Renal cortical epithelial cell (primary cell): Measurements from ENCODE around the gene MTFR1L. TPM values are rescaled to one million over a fixed set of nuclear protein-coding genes. Genes with fewer than 3 reads are reported as not detected.
A peak's percentile ranks its signal among the peaks of the same experiment; 100 is the strongest.

ENCODE experiments used
- DNase-seq: peaks from one replicate; pipeline ENCODE4 v3.0.0-alpha.2; 2011; ENCODE audit warnings: low read depth
- total RNA-seq: library from RNA; depleted of rRNA; stranded (reverse); fragments of >200 nt; gene quantifications from 2 replicates; pipeline ENCODE4 v1.2.3, GENCODE V29; 2014

Gene MTFR1L
- total RNA-seq = 20.1 and 40.1 TPM in 2 replicates

- peak; percentile 64 for DNase-seq
Observed at GRCh38 chr1:25819491-25820246, at the start of gene MTFR1L. TSS of gene MTFR1L (plus strand) at chr1:25819954. CDS start at chr1:25823105, 3,151 bp downstream.

GRCh38 chr1:25770541-25771220, 49.1 kb upstream of the MTFR1L start:
- no peak for DNase-seq

GRCh38 chr1:25771221-25772114, 48.3 kb upstream of the MTFR1L start:
- peak; percentile 72 for DNase-seq

GRCh38 chr1:25772164-25772563, 47.6 kb upstream of the MTFR1L start:
- DNase-seq = no peak

GRCh38 chr1:25772692-25773245, 47.0 kb upstream of the MTFR1L start:
- DNase-seq = no peak

GRCh38 chr1:25773441-25774125, 46.2 kb upstream of the MTFR1L start:
- peak; percentile 94 for DNase-seq

GRCh38 chr1:25774206-25774803, 45.4 kb upstream of the MTFR1L start:
- no peak for DNase-seq

- DNase-seq = no peak
Observed at GRCh38 chr1:25774921-25775771, 44.6 kb upstream of the MTFR1L start.

- no peak for DNase-seq
Observed at GRCh38 chr1:25779388-25779787, 40.4 kb upstream of the MTFR1L start.

- no peak for DNase-seq
Observed at GRCh38 chr1:25779894-25780293, 39.9 kb upstream of the MTFR1L start.

GRCh38 chr1:25780318-25781129, 39.2 kb upstream of the MTFR1L start:
- DNase-seq = no peak

- DNase-seq = no peak
Observed at GRCh38 chr1:25781130-25781433, 38.7 kb upstream of the MTFR1L start.

- DNase-seq = no peak
Observed at GRCh38 chr1:25782608-25783201, 37.0 kb upstream of the MTFR1L start.

- no peak for DNase-seq
Observed at GRCh38 chr1:25784575-25785051, 35.1 kb upstream of the MTFR1L start.

- DNase-seq = no peak
Observed at GRCh38 chr1:25785333-25786067, 34.3 kb upstream of the MTFR1L start.

GRCh38 chr1:25786887-25787759, 32.6 kb upstream of the MTFR1L start:
- DNase-seq = peak; percentile 52

GRCh38 chr1:25787760-25788166, 32.0 kb upstream of the MTFR1L start:
- DNase-seq = no peak
